ENCODE measurements around the gene SULF2.
"Not testable (repeated sequence)": the region's sequence is repeated elsewhere in the genome, so short reads cannot be mapped to it uniquely, and the experiment has no call there.

GRCh38 chr20:47831675-47832074 is 46.4 kb upstream of the SULF2 start:
- TF ChIP-seq EZH2 (IDR thresholded peaks at IDR 0.05): not testable (repeated sequence)
- TF ChIP-seq, protein P1, sequence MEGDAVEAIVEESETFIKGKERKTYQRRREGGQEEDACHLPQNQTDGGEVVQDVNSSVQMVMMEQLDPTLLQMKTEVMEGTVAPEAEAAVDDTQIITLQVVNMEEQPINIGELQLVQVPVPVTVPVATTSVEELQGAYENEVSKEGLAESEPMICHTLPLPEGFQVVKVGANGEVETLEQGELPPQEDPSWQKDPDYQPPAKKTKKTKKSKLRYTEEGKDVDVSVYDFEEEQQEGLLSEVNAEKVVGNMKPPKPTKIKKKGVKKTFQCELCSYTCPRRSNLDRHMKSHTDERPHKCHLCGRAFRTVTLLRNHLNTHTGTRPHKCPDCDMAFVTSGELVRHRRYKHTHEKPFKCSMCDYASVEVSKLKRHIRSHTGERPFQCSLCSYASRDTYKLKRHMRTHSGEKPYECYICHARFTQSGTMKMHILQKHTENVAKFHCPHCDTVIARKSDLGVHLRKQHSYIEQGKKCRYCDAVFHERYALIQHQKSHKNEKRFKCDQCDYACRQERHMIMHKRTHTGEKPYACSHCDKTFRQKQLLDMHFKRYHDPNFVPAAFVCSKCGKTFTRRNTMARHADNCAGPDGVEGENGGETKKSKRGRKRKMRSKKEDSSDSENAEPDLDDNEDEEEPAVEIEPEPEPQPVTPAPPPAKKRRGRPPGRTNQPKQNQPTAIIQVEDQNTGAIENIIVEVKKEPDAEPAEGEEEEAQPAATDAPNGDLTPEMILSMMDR (IDR thresholded peaks at IDR 0.05): not testable (repeated sequence)
